K562 (cell line): Measurements from ENCODE around the gene FAM9B. TPM values are rescaled to one million over a fixed set of nuclear protein-coding genes. Genes with fewer than 3 reads are reported as not detected.

Experiments
- ATAC-seq: fragments of 200-7000 bp; cut with Tn5 transposase; 3 replicates; pipeline ENCODE4 v1.9.1; 2020; ENCODE audit warnings: moderate library complexity
- BruUV-seq: library from RNA; stranded (reverse); fragments of 400-500 nt; replicated peaks from 2 replicates; lab custom pipeline; 2021; lab: Mats Ljungman, UMichigan
- CTCF ChIA-PET: fragments of 300-600 bp; formaldehyde crosslinking; extraction: SDS; loops from one replicate; lab custom pipeline; 2021; ENCODE audit warnings: low intra/inter-chr PET ratio; lab: Yijun Ruan, JAX
- POLR2A ChIA-PET: fragments of 300-600, 350-650 bp; sonication (Branson Sonifier 250); formaldehyde crosslinking; extraction: SDS; loops from one replicate; lab custom pipeline; 2021; ENCODE audit warnings: antibody characterized with exemption, inconsistent platforms; lab: Yijun Ruan, JAX
- DNase-seq, 4 experiments: peaks; one replicate each; pipeline versions ENCODE4 v3.0.0 to v3.0.0-alpha.2; 2011 to 2018; ENCODE audit warnings: low spot score in 3 of 4, mixed read lengths in 3 of 4; ENCODE audit errors: extremely low read depth in 1 of 4
- FAIRE-seq: peaks from 2 replicates; lab custom pipeline; 2011; peaks lifted over from hg19 to GRCh38; lab: Jason Lieb, UNC
- H2AFZ ChIP-seq: 2 replicates; pipeline ENCODE4 v1.6.0; 2011; ENCODE audit warnings: low read depth, low read length, control low read depth, inconsistent platforms
- H3K27ac ChIP-seq: fragments of 200-600 bp; 3 replicates; pipeline ENCODE4 v1.8.0; 2011; ENCODE audit warnings: low read depth, mild to moderate bottlenecking, control low read depth, inconsistent platforms, low read length, moderate library complexity, mixed read lengths; ENCODE audit errors: extremely low read depth
- H3K27me3 ChIP-seq, 2 experiments: fragments of 300-600 bp in 1 of 2; 2 replicates in 1 of 2; 3 replicates in 1 of 2; pipeline versions ENCODE4 v1.6.0 to v1.8.0; 2011; ENCODE audit warnings: inconsistent platforms in 2 of 2, low read length in 2 of 2, mild to moderate bottlenecking in 1 of 2, mixed read lengths in 1 of 2, moderate library complexity in 1 of 2; ENCODE audit not compliant: control insufficient read depth in 2 of 2, insufficient read depth in 2 of 2
- H3K36me3 ChIP-seq: fragments of 300-600 bp; 3 replicates; pipeline ENCODE4 v1.8.0; 2011; ENCODE audit warnings: mild to moderate bottlenecking, low read length, inconsistent platforms; ENCODE audit not compliant: control insufficient read depth, insufficient read depth
- H3K4me1 ChIP-seq, 2 experiments: fragments of 200-600 bp in 1 of 2; replicated peaks in 1 of 2; 2 replicates in 1 of 2; 3 replicates in 1 of 2; pipeline versions ENCODE4 v1.5.1 to v1.8.0; 2011; ENCODE audit warnings: inconsistent platforms in 2 of 2, low read length in 2 of 2, mild to moderate bottlenecking in 1 of 2, mixed read lengths in 1 of 2, moderate library complexity in 1 of 2; ENCODE audit not compliant: control insufficient read depth in 2 of 2, insufficient read depth in 2 of 2
- H3K4me2 ChIP-seq: 2 replicates; pipeline ENCODE4 v1.6.1; 2011; ENCODE audit warnings: low read length, control low read depth, inconsistent platforms, mixed read lengths; ENCODE audit not compliant: insufficient read depth
- H3K4me3 ChIP-seq: fragments of 200-600 bp; sonication (generic), shearing (Covaris generic); 2 replicates; pipeline ENCODE4 v1.5.1; 2016; ENCODE audit warnings: control low read depth, inconsistent platforms
- H3K79me2 ChIP-seq: fragments of 200-600 bp; 3 replicates; pipeline ENCODE4 v1.8.0; 2011; ENCODE audit warnings: low read length, inconsistent platforms; ENCODE audit not compliant: control insufficient read depth, insufficient read depth
- H3K9ac ChIP-seq, 2 experiments: 2 replicates each; pipeline versions ENCODE4 v1.6.0 to v1.6.1; 2011; ENCODE audit warnings: low read depth in 2 of 2, low read length in 2 of 2, control low read depth in 1 of 2, inconsistent platforms in 1 of 2, mild to moderate bottlenecking in 1 of 2, mixed read lengths in 1 of 2; ENCODE audit not compliant: insufficient read depth in 1 of 2
- H3K9me1 ChIP-seq: one replicate; pipeline ENCODE4 v1.6.0; 2011; ENCODE audit warnings: inconsistent platforms, mild to moderate bottlenecking, low read length, moderate library complexity; ENCODE audit not compliant: control insufficient read depth, insufficient read depth
- H3K9me3 ChIP-seq: replicated peaks from 2 replicates; pipeline ENCODE4 v1.5.1; 2011; ENCODE audit warnings: low read depth, low read length, inconsistent platforms; ENCODE audit not compliant: control insufficient read depth, insufficient read depth
- H4K20me1 ChIP-seq: replicated peaks from 2 replicates; pipeline ENCODE4 v1.6.1; 2011; ENCODE audit warnings: low read length, inconsistent platforms, mixed read lengths; ENCODE audit not compliant: control insufficient read depth, insufficient read depth
- CCAR2 ChIP-seq: fragments of 200-400 bp; formaldehyde crosslinking; IDR thresholded peaks from 2 replicates; pipeline ENCODE4 v1.6.1; 2017; ENCODE audit warnings: mild to moderate bottlenecking, low read depth, low read length
- MAFK ChIP-seq: IDR thresholded peaks from 2 replicates; pipeline ENCODE4 v1.6.1; 2011; ENCODE audit warnings: low read length, improper control_type of control experiment
- MCM2 ChIP-seq: fragments of 450-650 bp; IDR thresholded peaks from 2 replicates; pipeline ENCODE4 v1.6.1; 2017; ENCODE audit warnings: low read depth, mild to moderate bottlenecking
- PRPF4 ChIP-seq: fragments of 200-400 bp; formaldehyde crosslinking; IDR thresholded peaks from one replicate; pipeline ENCODE4 v1.6.1; 2017; ENCODE audit warnings: low read length, low read depth, mild to moderate bottlenecking; ENCODE audit not compliant: insufficient read depth, poor library complexity, severe bottlenecking
- TAF7 ChIP-seq: fragments of 450-650 bp; IDR thresholded peaks from 2 replicates; pipeline ENCODE4 v1.6.1; 2016; ENCODE audit warnings: missing genetic modification characterization, missing compliant biosample characterization
- ZFPM2 ChIP-seq: fragments of 250-450 bp; sonication (Bioruptor Pico); IDR thresholded peaks from 2 replicates; pipeline ENCODE4 v1.5.1; 2022; ENCODE audit warnings: mild to moderate bottlenecking
- ZNF23 ChIP-seq: fragments of 250-450 bp; sonication (Bioruptor Pico); IDR thresholded peaks from 2 replicates; pipeline ENCODE4 v1.4.0; 2020; ENCODE audit warnings: mild to moderate bottlenecking
- WGBS: fragments of 100-300 bp; shearing (Covaris generic); methylation state at CpG from one replicate; pipeline ENCODE4 v1.1.6; 2016; ENCODE audit warnings: low coverage, mixed read lengths; ENCODE audit not compliant: insufficient coverage; ENCODE audit errors: missing lambda C conversion rate; 5-methylcytosine and 5-hydroxymethylcytosine counted together
- in situ Hi-C: fragments of 300-500 bp; cut with MboI; formaldehyde crosslinking; loops from 4 replicates; pipeline ENCODE4 v1.15.0; 2018; ENCODE audit warnings: inconsistent platforms, mixed read lengths
- intact Hi-C: fragments of 100-400 bp; cut with micrococcal nuclease; formaldehyde crosslinking; loops from 2 replicates; pipeline ENCODE4 v1.14.2; 2022
- polyA plus RNA-seq, 8 experiments: library from polyadenylated mRNA; depleted of rRNA in 4 of 8; stranded (reverse) in 5 of 8; unstranded in 3 of 8; fragments of >200 nt; fragmentation: Nextera tagmentation in 2 of 8; fragmentation: Illumina TruSeq in 1 of 8; extraction: Ambion mirVana in 2 of 8; extraction: Trizol in 1 of 8; gene quantifications; 2 replicates each; pipeline versions ENCODE4 v1.2.1 to v1.2.3, GENCODE V29; 2011 to 2014; ENCODE audit warnings: inconsistent platforms in 1 of 8, missing spikeins in 1 of 8
- total RNA-seq, 7 experiments: library from RNA; depleted of rRNA in 6 of 7; stranded (reverse); fragments of >200 nt in 6 of 7; fragmentation: Illumina TruSeq in 2 of 7; extraction: Trizol in 2 of 7; gene quantifications; 2 replicates each; pipeline versions ENCODE4 v1.2.1 to v1.2.3, GENCODE V29; 2011 to 2021; ENCODE audit warnings: low replicate concordance in 1 of 7
- TF ChIP-seq, protein P1 (sequence below), 2 experiments: fragments of 450-650 bp; IDR thresholded peaks; 2 replicates each; pipeline ENCODE4 v1.6.1; 2018; ENCODE audit warnings: mild to moderate bottlenecking in 2 of 2, low read depth in 1 of 2; ENCODE audit not compliant: partially characterized antibody in 2 of 2
- TF ChIP-seq, protein P2 (sequence below): fragments of 450-650 bp; formaldehyde crosslinking; IDR thresholded peaks from 2 replicates; pipeline ENCODE4 v1.4.0; 2022; ENCODE audit warnings: missing genetic modification characterization
- TF ChIP-seq, protein P3 (sequence below): fragments of 450-650 bp; formaldehyde crosslinking; IDR thresholded peaks from 2 replicates; pipeline ENCODE4 v1.4.0; 2020; ENCODE audit warnings: mild to moderate bottlenecking, mixed read lengths
- TF ChIP-seq, protein P4 (sequence below), 2 experiments: fragments of 450-650 bp in 1 of 2; IDR thresholded peaks; 2 replicates each; pipeline ENCODE4 v1.6.1; 2011 to 2017; ENCODE audit warnings: low read depth in 2 of 2, antibody characterized with exemption in 1 of 2, borderline replicate concordance in 1 of 2, low read length in 1 of 2, mild to moderate bottlenecking in 1 of 2, mixed read lengths in 1 of 2; ENCODE audit not compliant: control insufficient read depth in 1 of 2

FAM9B gene
- total and polyA plus RNA-seq, 9 of the 15 experiments (the other 6 are each of a cell fraction or from before 2014, with no cell fraction given), result 0.53 to 4.6 (median 3.2) TPM

DNA sequence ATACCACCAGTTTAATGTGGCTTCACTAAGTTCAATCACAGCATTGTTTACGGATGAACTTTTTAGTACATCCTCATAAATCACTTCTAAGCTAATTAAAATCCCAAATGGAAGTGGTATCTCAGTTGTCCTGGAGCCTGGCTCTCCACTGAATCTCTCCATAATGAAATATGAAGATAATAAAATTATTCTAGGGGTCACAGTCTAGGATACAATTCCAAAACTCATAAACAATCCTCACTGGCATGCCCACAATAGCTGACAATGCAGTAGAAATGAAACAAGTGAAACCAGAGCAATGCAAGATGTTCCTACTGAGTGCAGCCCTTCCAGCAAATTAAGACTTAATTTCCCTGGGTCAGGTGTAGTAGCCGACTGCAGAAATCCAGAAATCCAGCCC lies 47.3 kb upstream of the FAM9B start (continued):
- TF ChIP-seq, protein P1, sequence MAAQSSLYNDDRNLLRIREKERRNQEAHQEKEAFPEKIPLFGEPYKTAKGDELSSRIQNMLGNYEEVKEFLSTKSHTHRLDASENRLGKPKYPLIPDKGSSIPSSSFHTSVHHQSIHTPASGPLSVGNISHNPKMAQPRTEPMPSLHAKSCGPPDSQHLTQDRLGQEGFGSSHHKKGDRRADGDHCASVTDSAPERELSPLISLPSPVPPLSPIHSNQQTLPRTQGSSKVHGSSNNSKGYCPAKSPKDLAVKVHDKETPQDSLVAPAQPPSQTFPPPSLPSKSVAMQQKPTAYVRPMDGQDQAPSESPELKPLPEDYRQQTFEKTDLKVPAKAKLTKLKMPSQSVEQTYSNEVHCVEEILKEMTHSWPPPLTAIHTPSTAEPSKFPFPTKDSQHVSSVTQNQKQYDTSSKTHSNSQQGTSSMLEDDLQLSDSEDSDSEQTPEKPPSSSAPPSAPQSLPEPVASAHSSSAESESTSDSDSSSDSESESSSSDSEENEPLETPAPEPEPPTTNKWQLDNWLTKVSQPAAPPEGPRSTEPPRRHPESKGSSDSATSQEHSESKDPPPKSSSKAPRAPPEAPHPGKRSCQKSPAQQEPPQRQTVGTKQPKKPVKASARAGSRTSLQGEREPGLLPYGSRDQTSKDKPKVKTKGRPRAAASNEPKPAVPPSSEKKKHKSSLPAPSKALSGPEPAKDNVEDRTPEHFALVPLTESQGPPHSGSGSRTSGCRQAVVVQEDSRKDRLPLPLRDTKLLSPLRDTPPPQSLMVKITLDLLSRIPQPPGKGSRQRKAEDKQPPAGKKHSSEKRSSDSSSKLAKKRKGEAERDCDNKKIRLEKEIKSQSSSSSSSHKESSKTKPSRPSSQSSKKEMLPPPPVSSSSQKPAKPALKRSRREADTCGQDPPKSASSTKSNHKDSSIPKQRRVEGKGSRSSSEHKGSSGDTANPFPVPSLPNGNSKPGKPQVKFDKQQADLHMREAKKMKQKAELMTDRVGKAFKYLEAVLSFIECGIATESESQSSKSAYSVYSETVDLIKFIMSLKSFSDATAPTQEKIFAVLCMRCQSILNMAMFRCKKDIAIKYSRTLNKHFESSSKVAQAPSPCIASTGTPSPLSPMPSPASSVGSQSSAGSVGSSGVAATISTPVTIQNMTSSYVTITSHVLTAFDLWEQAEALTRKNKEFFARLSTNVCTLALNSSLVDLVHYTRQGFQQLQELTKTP (IDR thresholded peaks at IDR 0.05; ENCODE audit: low read depth in 1 of 2, partially characterized antibody in 2 of 2), result no peak
- no peak for TF ChIP-seq MCM2
- no peak for TF ChIP-seq CCAR2
- TF ChIP-seq, protein P2, sequence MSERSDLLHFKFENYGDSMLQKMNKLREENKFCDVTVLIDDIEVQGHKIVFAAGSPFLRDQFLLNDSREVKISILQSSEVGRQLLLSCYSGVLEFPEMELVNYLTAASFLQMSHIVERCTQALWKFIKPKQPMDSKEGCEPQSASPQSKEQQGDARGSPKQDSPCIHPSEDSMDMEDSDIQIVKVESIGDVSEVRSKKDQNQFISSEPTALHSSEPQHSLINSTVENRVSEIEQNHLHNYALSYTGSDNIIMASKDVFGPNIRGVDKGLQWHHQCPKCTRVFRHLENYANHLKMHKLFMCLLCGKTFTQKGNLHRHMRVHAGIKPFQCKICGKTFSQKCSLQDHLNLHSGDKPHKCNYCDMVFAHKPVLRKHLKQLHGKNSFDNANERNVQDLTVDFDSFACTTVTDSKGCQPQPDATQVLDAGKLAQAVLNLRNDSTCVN (CRISPR knock-in tag), result no peak

DNA sequence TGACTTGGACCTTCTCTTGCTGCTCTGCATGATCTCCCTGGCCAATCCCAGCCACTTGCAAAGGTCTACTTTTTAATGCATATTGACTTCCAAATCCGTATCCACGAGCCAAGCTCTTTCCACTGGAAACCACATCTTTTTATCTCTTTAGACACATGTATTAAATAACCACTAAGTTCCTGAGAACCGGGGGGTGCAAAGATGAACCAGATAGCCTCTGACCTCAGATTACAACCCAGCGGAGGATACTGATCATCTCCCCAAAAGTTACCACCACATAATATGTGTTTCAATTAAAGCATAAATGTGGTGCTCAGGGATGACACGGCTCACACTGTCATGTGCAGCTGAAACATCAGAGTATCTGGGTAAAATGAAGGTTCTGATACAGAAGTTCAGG lies 40.4 kb upstream of the FAM9B start:
- ATAC-seq, result no peak
- FAIRE-seq, result no peak
- Histone ChIP-seq H3K4me2 (no peak overlapping the region), H3K4me3 (no peak overlapping the region), H3K36me3 (no peaks in the 10 kb centered on the region), H3K27ac (no peak overlapping the region), H2AFZ (no peak overlapping the region), H3K4me1 (no peaks in the 10 kb centered on the region), H3K9me3 (no peaks in the 10 kb centered on the region), H4K20me1 (no peaks in the 10 kb centered on the region), H3K79me2 (no peaks in the 10 kb centered on the region), H3K9ac (no peak overlapping the region), H3K27me3 (no peaks in the 10 kb centered on the region), H3K9me1 (no peaks in the 10 kb centered on the region)
- in situ Hi-C loops (no loop called here), intact Hi-C loops (no loop called here)
- ChIA-PET POLR2A (no interaction called here), CTCF (no interaction called here)
- BruUV-seq, result no TSS peak
- no peak for DNase-seq
- 0% methylated on average over 5 of the region's 5 CpGs for WGBS
- no peak for TF ChIP-seq PRPF4
- TF ChIP-seq, protein P3, sequence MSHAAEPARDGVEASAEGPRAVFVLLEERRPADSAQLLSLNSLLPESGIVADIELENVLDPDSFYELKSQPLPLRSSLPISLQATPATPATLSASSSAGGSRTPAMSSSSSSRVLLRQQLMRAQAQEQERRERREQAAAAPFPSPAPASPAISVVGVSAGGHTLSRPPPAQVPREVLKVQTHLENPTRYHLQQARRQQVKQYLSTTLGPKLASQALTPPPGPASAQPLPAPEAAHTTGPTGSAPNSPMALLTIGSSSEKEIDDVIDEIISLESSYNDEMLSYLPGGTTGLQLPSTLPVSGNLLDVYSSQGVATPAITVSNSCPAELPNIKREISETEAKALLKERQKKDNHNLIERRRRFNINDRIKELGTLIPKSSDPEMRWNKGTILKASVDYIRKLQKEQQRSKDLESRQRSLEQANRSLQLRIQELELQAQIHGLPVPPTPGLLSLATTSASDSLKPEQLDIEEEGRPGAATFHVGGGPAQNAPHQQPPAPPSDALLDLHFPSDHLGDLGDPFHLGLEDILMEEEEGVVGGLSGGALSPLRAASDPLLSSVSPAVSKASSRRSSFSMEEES (CRISPR knock-in tag), result no peak
- no peak for TF ChIP-seq ZNF23 (CRISPR knock-in tag)
- TF ChIP-seq TAF7 (tag), result no peak
- TF ChIP-seq, protein P4, sequence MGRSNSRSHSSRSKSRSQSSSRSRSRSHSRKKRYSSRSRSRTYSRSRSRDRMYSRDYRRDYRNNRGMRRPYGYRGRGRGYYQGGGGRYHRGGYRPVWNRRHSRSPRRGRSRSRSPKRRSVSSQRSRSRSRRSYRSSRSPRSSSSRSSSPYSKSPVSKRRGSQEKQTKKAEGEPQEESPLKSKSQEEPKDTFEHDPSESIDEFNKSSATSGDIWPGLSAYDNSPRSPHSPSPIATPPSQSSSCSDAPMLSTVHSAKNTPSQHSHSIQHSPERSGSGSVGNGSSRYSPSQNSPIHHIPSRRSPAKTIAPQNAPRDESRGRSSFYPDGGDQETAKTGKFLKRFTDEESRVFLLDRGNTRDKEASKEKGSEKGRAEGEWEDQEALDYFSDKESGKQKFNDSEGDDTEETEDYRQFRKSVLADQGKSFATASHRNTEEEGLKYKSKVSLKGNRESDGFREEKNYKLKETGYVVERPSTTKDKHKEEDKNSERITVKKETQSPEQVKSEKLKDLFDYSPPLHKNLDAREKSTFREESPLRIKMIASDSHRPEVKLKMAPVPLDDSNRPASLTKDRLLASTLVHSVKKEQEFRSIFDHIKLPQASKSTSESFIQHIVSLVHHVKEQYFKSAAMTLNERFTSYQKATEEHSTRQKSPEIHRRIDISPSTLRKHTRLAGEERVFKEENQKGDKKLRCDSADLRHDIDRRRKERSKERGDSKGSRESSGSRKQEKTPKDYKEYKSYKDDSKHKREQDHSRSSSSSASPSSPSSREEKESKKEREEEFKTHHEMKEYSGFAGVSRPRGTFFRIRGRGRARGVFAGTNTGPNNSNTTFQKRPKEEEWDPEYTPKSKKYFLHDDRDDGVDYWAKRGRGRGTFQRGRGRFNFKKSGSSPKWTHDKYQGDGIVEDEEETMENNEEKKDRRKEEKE (IDR thresholded peaks at IDR 0.05; ENCODE audit: borderline replicate concordance in 1 of 2, control insufficient read depth in 1 of 2, low read depth in 2 of 2, low read length in 1 of 2), result no peak
- TF ChIP-seq ZFPM2, result no peak
- no peak for TF ChIP-seq MAFK
